Mucosa of descending colon (tissue), 3 donors: ENCODE results near the gene NMNAT2. TPM values are rescaled to one million over a fixed set of nuclear protein-coding genes. Genes with fewer than 3 reads are reported as not detected.

Experiments
- ATAC-seq: fragments of 200-7000 bp; cut with Tn5 transposase; one replicate; pipeline ENCODE4 v1.9.1; 2020; ENCODE audit warnings: mild to moderate bottlenecking, moderate library complexity
- DNase-seq, 3 donors: peaks; one replicate each; pipeline ENCODE4 v3.0.0-alpha.2; 2020
- H3K36me3 ChIP-seq: fragments of 200-600 bp; one replicate; pipeline ENCODE4 v1.8.0; 2021; ENCODE audit warnings: low read depth, mild to moderate bottlenecking
- H3K4me1 ChIP-seq: fragments of 200-600 bp; one replicate; pipeline ENCODE4 v1.8.0; 2021; ENCODE audit warnings: low read depth, mild to moderate bottlenecking
- H3K4me3 ChIP-seq: fragments of 200-600 bp; one replicate; pipeline ENCODE4 v1.8.0; 2021; ENCODE audit warnings: mild to moderate bottlenecking
- H3K9me3 ChIP-seq: fragments of 200-600 bp; one replicate; pipeline ENCODE4 v1.8.0; 2021; ENCODE audit warnings: mild to moderate bottlenecking
- CTCF ChIP-seq: fragments of 200-600 bp; IDR thresholded peaks from one replicate; pipeline ENCODE4 v1.8.0; 2022; ENCODE audit warnings: antibody characterized with exemption, mild to moderate bottlenecking
- intact Hi-C, 2 donors: fragments of 100-400 bp; cut with DNase I in 1 of 2; cut with micrococcal nuclease in 1 of 2; formaldehyde crosslinking; loops; one replicate each; pipeline versions ENCODE4 v1.11.0 to v1.11.1; 2022; cut with DNase I, micrococcal nuclease
- total RNA-seq, 3 donors: library from RNA; stranded (reverse); fragmentation: NEBNext Ultra II Directional in 2 of 3; extraction: Animal tissue kit (Norgen Biotek cat#: 25700) in 2 of 3; gene quantifications; one replicate each; pipeline versions ENCODE4 v1.2.1 to v1.2.4, GENCODE V29; 2021 to 2023
- donor health status: DM: no; HTN: no; CAD: no; lungs with moderate emphysema.
- donor health status: DM: no; HTN: no; CAD: no.
- donor health status: DM: no; HTN: yes; CAD: no.

Gene NMNAT2
- total RNA-seq, 3 donors from 2014 or later, result 0.29 to 3.6 (median 0.87) TPM

DNA sequence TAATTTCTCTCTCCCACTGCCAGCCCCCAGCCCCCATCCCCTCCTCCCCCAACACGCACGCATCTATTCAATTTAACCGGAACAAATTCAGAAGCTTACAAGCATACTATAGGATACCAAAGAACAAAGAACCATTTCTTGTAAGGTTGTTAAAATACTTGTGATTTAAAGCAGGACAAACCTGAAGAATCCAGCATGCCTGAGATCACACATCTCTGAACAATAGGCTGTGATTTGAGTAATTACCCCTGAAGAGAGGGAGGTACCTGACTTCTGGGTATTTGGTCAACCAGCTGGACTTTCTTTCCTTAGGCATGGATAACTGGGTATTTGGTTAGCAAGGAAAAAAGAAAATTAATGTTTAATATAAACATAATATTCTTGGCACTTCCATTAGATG is 105.1 kb downstream of the NMNAT2 start:
- TF ChIP-seq CTCF, result no peak
- Histone ChIP-seq H3K36me3 (no peaks in the 10 kb centered on the region), H3K4me1 (no peaks in the 10 kb centered on the region), H3K4me3 (no peak overlapping the region), H3K9me3 (no peaks in the 10 kb centered on the region)
- ATAC-seq (no peak), DNase-seq (no peak)
- intact Hi-C loops, result no loop called here

DNA sequence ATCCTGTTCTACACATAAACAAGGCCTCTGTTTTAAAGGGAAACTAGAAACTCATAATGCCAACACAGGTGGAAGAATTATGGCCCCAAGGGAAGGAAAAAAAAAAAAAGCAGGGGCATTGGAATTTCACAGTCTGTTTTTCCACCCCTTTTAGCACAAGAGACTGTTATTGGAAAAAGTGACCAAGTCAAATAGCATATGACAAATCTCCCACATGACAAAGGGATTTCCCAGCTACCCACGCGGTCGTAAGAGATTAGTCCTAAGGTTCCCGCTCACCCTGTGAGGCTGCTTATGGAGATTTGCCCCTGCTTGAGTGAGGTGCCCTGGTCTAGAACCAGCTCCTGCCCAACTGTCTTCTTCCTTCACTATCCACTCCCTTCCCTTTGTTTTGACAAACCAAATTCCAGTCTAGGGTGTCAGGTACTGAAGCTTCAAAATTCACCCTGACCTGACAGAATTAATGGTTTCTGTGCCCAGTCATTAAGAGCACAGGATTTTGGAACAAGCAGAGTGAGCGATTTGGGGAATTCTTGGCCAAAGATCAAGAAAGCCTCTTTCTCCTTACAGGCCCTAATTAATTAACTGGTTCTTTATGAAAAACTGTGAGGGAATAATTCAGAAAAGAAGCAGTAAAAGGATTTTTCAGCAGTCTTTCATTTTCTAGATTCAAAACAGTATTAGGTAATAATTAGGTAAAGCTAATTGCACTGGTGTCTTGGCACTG is 107.3 kb downstream of the NMNAT2 start:
- Histone ChIP-seq H3K36me3 (no peaks in the 10 kb centered on the region), H3K4me1 (no peaks in the 10 kb centered on the region), H3K4me3 (no peak overlapping the region), H3K9me3 (no peaks in the 10 kb centered on the region)
- intact Hi-C loops, result no loop called here
- ATAC-seq (no peak), DNase-seq (no peak)
- no peak for TF ChIP-seq CTCF

DNA sequence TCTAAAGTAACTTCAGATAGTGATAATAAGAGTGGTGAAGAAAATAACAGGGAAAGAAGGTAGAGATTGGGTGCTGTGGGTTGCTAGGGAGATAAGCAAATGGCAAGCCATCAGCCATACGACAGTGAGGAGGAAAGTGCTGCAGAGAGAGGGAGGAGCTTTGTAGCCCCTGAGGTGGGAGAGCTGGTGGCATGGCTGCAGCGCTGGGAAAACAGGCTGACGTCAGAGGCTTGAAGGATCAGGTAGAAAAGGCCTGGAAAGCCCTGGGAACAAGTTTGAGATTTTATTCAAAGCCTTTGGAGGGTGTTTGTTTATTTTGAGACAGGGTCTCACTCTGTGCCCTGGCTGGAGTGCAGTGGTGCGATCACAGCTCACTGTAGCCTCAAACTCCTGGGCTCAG is 109.5 kb downstream of the NMNAT2 start:
- no peaks in the 10 kb centered on the region for H3K9me3 ChIP-seq
- intact Hi-C loops, result no loop called here
- no peak for TF ChIP-seq CTCF

DNA sequence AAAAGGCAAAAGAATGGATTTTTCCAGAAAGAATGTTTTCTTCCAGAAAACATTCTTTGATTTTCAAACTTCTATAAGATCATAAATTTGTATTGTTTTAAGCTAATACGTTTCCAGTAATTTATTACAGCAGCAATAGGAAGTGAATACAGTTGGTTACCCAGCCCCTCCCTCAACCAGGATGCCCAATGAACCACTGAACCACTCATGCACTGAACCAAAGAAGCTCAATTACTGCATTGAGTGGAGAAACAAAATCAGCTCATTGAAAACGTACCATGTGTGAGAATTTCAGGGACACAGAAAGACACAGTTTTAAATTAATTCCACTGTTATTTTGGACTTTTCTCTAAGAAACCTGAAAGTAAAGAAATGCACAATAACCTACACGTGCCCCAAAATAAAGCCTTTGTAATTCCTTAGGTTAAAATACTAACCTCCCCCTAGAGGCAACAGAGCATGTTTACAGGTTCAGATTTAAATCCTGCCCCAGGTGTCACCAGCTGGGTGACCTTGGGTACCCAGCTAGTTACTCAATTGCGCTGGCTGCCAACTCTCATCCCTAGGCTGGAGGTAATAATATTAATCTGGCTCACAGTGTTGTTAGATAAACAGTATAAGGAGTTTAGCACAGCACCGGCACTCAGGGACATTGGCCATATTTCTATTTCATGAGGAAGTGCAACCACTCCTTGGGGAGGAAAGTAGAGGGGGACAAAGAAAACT is 111.7 kb downstream of the NMNAT2 start:
- intact Hi-C loops, result no loop called here
- peaks cover 2% of the 10 kb centered on the region for H3K4me1 ChIP-seq
- H3K9me3 ChIP-seq, result no peaks in the 10 kb centered on the region
- no peak for DNase-seq
- ATAC-seq, result peak; percentile 25
- no peak overlapping the region for H3K4me3 ChIP-seq
- TF ChIP-seq CTCF, result no peak
- no peaks in the 10 kb centered on the region for H3K36me3 ChIP-seq

More for the DNA sequence above, 109.5 kb downstream of the NMNAT2 start:
- H3K4me3 ChIP-seq, result no peak overlapping the region
- ATAC-seq (no peak), DNase-seq (no peak)
- H3K4me1 ChIP-seq, result peaks cover 2% of the 10 kb centered on the region
- H3K36me3 ChIP-seq, result no peaks in the 10 kb centered on the region

GRCh38 chr1:183304440-183305107 is 113.6 kb downstream of the NMNAT2 start:
- TF ChIP-seq CTCF, result no peak
- DNase-seq (no peak), ATAC-seq (peak; percentile 29)
- no peaks in the 10 kb centered on the region for H3K9me3 ChIP-seq
- H3K4me1 ChIP-seq, result peaks cover 2% of the 10 kb centered on the region
- no peak overlapping the region for H3K4me3 ChIP-seq
- intact Hi-C loops, result no loop called here
- H3K36me3 ChIP-seq, result no peaks in the 10 kb centered on the region
